PFSK-1 (cell line): Measurements from ENCODE around the gene C11orf52.

Experiments used
- FOXP2 ChIP-seq: optimal IDR thresholded peaks from 2 replicates; pipeline ENCODE3; 2011; ENCODE audit warnings: borderline replicate concordance, control low read depth, inconsistent platforms; ENCODE audit not compliant: insufficient read depth; ENCODE audit errors: extremely low read length, extremely low read depth
- POLR2AphosphoS5 ChIP-seq: IDR thresholded peaks from 2 replicates; pipeline ENCODE4 v1.6.1; 2012; ENCODE audit warnings: low read depth, mild to moderate bottlenecking, control low read depth, low read length, moderate library complexity
- REST ChIP-seq, 2 experiments: IDR thresholded peaks; 2 replicates each; pipeline versions ENCODE4 v1.6.1 to v1.8.0; 2011 to 2012; ENCODE audit warnings: low read depth in 2 of 2, low read length in 2 of 2, control low read depth in 1 of 2, inconsistent platforms in 1 of 2, mild to moderate bottlenecking in 1 of 2, moderate library complexity in 1 of 2; ENCODE audit not compliant: insufficient read depth in 1 of 2
- SIN3A ChIP-seq: IDR thresholded peaks from 2 replicates; pipeline ENCODE4 v1.6.1; 2012; ENCODE audit warnings: mild to moderate bottlenecking, low read length, moderate library complexity, borderline replicate concordance; ENCODE audit not compliant: insufficient read depth
- TAF1 ChIP-seq: IDR thresholded peaks from 2 replicates; pipeline ENCODE4 v1.6.1; 2012; ENCODE audit warnings: low read length, control low read depth, borderline replicate concordance; ENCODE audit not compliant: insufficient read depth

The C11orf52 gene

GRCh38 chr11:111949519-111950426 is 31.1 kb downstream of the C11orf52 start:
- TF ChIP-seq POLR2AphosphoS5: no peak
- TF ChIP-seq TAF1: no peak
- TF ChIP-seq SIN3A: no peak
- no peak for TF ChIP-seq FOXP2
- no peak for TF ChIP-seq REST (IDR thresholded peaks at IDR 0.05; ENCODE audit: insufficient read depth in 1 of 2, low read depth in 2 of 2, low read length in 2 of 2)

- TF ChIP-seq FOXP2 (no peak), SIN3A (no peak), POLR2AphosphoS5 (no peak), REST (IDR thresholded peaks at IDR 0.05; ENCODE audit: insufficient read depth in 1 of 2, low read depth in 2 of 2, low read length in 2 of 2) (no peak), TAF1 (no peak)
These were observed 32.9 kb downstream of the C11orf52 start for GRCh38 chr11:111951565-111951964.

GRCh38 chr11:111954154-111954553 is 35.4 kb downstream of the C11orf52 start:
- TF ChIP-seq SIN3A (no peak), REST (IDR thresholded peaks at IDR 0.05; ENCODE audit: insufficient read depth in 1 of 2, low read depth in 2 of 2, low read length in 2 of 2) (no peak), FOXP2 (no peak), TAF1 (no peak), POLR2AphosphoS5 (no peak)

- no peak for TF ChIP-seq REST (IDR thresholded peaks at IDR 0.05; ENCODE audit: insufficient read depth in 1 of 2, low read depth in 2 of 2, low read length in 2 of 2)
- no peak for TF ChIP-seq POLR2AphosphoS5
These were observed 39.1 kb downstream of the C11orf52 start for GRCh38 chr11:111957663-111958444.
